ENCODE data around the gene VPS35L.
"Not testable (repeated sequence)": the region's sequence is repeated elsewhere in the genome, so short reads cannot be mapped to it uniquely, and the experiment has no call there.

The VPS35L gene

GRCh38 chr16:19655242-19655777 is 99.8 kb downstream of the VPS35L start:
- DNase-seq: peak; percentile 31

GRCh38 chr16:19657831-19658230 is 102.3 kb downstream of the VPS35L start:
- no peak for DNase-seq

- no peak for DNase-seq
Measured at GRCh38 chr16:19659554-19659953, 104.1 kb downstream of the VPS35L start.

- no peak for DNase-seq
Measured at GRCh38 chr16:19660432-19660831, 104.9 kb downstream of the VPS35L start.

- no peak for DNase-seq
Measured at GRCh38 chr16:19662351-19662750, 106.8 kb downstream of the VPS35L start.

- DNase-seq: no peak
Measured at GRCh38 chr16:19664166-19664565, 108.7 kb downstream of the VPS35L start.

- DNase-seq: not testable (repeated sequence)
Measured at GRCh38 chr16:19665313-19665712, 109.8 kb downstream of the VPS35L start.

- no peak for DNase-seq
Measured at GRCh38 chr16:19666477-19666876, 111.0 kb downstream of the VPS35L start.

- no peak for DNase-seq
Measured at GRCh38 chr16:19672378-19672777, 116.9 kb downstream of the VPS35L start.

GRCh38 chr16:19674485-19674884 is 119.0 kb downstream of the VPS35L start:
- no peak for DNase-seq

GRCh38 chr16:19677402-19677801 is 121.9 kb downstream of the VPS35L start:
- DNase-seq: no peak

GRCh38 chr16:19678804-19679203 is 123.3 kb downstream of the VPS35L start:
- no peak for DNase-seq

GRCh38 chr16:19679281-19679680 is 123.8 kb downstream of the VPS35L start:
- not testable (repeated sequence) for DNase-seq

GRCh38 chr16:19680881-19681340 is 125.4 kb downstream of the VPS35L start:
- no peak for DNase-seq

- DNase-seq: no peak
Measured at GRCh38 chr16:19681637-19682036, 126.1 kb downstream of the VPS35L start.

- DNase-seq: no peak
Measured at GRCh38 chr16:19683453-19684236, 128.1 kb downstream of the VPS35L start.

GRCh38 chr16:19685176-19685575 is 129.7 kb downstream of the VPS35L start:
- DNase-seq: no peak

GRCh38 chr16:19687279-19687678 is 131.8 kb downstream of the VPS35L start:
- no peak for DNase-seq

- DNase-seq: no peak
Measured at GRCh38 chr16:19688396-19689024, 133.0 kb downstream of the VPS35L start.

- no peak for DNase-seq
Measured at GRCh38 chr16:19689342-19689741, 133.8 kb downstream of the VPS35L start.

GRCh38 chr16:19690196-19690595 is 134.7 kb downstream of the VPS35L start:
- DNase-seq: no peak

GRCh38 chr16:19691161-19691711 is 135.7 kb downstream of the VPS35L start:
- DNase-seq: no peak

GRCh38 chr16:19694989-19695388 is 139.5 kb downstream of the VPS35L start:
- no peak for DNase-seq

GRCh38 chr16:19696328-19696727 is 140.8 kb downstream of the VPS35L start:
- peak; percentile 90 for DNase-seq
